GM10248 (cell line): ENCODE results near the gene ZYX.

Source experiments
- CTCF ChIA-PET: fragments of 300-600 bp; sonication (Branson Sonifier 250); formaldehyde crosslinking; extraction: SDS; loops from one replicate; lab custom pipeline; 2021; ENCODE audit warnings: antibody characterized with exemption; lab: Yijun Ruan, JAX
- POLR2A ChIA-PET: fragments of 350-650 bp; sonication (Branson Sonifier 250); formaldehyde crosslinking; extraction: SDS; loops from one replicate; lab custom pipeline; 2020; ENCODE audit warnings: antibody characterized with exemption; lab: Yijun Ruan, JAX
- DNase-seq: peaks from one replicate; pipeline ENCODE4 v3.0.0; 2012; ENCODE audit errors: extremely low spot score
- CTCF ChIP-seq: IDR thresholded peaks from 2 replicates; pipeline ENCODE4 v1.5.1; 2012; ENCODE audit warnings: mild to moderate bottlenecking, low read depth; ENCODE audit errors: extremely low read depth, missing control alignments, control extremely low read depth

Gene ZYX

DNA sequence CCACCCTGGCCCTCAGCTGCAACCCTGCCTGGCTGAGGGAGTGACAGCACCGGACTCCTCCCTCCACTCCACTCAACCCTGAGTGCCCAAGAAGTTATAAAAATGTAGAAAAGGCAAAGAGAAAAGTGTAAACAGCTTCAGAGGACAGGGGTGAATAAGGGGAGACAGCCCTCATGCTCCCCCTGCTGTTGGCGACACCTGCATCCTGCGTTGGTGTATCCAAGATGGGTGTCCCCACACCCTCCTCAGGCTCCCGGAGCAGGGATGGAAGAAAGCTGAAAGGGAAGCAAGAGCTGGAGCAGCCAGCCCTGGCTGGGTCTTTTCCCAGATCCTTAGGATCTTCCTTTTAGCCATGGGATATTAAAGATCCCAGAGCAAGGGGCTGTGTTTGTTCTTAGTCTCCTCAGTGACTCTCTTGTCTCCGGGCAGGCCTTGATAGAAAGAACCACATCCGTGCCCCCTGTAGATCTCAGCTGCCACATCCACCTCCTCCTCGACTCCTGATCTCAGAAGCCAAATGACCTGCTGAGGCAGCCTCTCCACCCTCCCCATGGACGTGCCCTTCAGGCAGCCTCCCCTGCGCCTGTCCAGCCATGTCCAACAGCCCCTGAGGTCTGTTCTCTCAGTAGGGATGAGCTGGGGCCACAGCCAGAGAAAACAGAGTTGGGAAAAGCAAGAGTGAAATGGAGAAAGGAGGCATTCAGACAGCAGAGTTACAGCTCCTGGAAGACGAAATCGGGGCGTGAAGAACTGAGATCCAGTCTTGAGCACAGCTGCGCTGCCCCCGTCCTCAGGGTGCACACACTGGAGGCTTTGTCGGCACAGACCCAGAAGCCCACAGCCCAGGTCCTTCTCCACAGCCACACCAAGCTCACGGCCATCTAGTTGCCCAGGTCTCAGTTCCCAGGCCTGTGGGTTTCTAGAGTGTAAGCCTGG lies 25.4 kb upstream of the ZYX start:
- CTCF ChIA-PET: interaction anchor here (1.2 to 2.7 kb wide), 4 partner anchors 22 to 115 kb away, joined by 4 to 11 read pairs (median 4); no protein-coding TSS in a partner anchor
- no peak for TF ChIP-seq CTCF
- no peak for DNase-seq
- POLR2A ChIA-PET: no interaction called here

DNA sequence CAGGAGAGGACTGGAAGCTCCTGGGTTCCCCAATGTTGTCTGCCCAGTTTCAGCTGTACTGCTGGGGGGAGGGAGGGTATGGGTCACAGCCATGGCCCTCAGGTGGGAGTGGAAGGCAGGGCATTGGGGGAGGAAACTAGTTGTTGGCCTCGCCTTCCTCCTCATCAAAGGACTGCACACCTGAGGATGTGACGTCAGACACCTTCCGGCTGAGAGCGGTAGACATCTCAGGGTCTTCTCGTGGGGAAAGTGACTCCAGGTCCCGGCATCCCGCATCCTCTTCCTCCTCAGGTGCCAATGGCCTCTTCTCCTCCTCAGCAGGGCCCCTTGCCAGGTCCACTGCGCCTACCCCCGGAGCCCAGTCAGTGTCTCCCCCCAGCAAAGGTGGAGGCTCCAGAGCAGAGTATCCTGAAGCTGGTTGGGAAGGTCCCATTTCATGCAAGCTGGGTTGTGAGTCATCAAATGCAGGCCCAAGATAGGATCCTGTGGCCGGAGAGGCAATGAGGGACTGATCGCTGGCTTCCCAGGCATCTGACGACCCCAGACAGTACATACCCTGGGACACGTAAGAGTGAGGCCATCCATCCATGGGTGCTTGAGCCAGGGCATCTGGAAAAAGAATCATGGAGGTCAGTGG lies 24.6 kb upstream of the ZYX start:
- DNase-seq: no peak
- POLR2A ChIA-PET: no interaction called here
- CTCF ChIA-PET: interaction anchor here (1.2 to 2.7 kb wide), 4 partner anchors 23 to 116 kb away, joined by 3 to 11 read pairs (median 4); no protein-coding TSS in a partner anchor
- no peak for TF ChIP-seq CTCF

GRCh38 chr7:143358626-143359025 lies 22.5 kb upstream of the ZYX start:
- CTCF ChIA-PET: interaction anchor here (1.1 to 1.2 kb wide), 2 partner anchors 118 to 144 kb away, joined by 3 read pairs; no protein-coding TSS in a partner anchor
- no peak for TF ChIP-seq CTCF
- POLR2A ChIA-PET: no interaction called here

GRCh38 chr7:143359771-143360353 lies 21.3 kb upstream of the ZYX start:
- no peak for DNase-seq
- no peak for TF ChIP-seq CTCF
- POLR2A ChIA-PET: no interaction called here
- CTCF ChIA-PET: interaction anchor here (1.1 to 1.7 kb wide), 2 partner anchors 22 to 119 kb away, joined by 4 to 5 read pairs; no protein-coding TSS in a partner anchor

More at GRCh38 chr7:143358626-143359025, 22.5 kb upstream of the ZYX start:
- no peak for DNase-seq

DNA sequence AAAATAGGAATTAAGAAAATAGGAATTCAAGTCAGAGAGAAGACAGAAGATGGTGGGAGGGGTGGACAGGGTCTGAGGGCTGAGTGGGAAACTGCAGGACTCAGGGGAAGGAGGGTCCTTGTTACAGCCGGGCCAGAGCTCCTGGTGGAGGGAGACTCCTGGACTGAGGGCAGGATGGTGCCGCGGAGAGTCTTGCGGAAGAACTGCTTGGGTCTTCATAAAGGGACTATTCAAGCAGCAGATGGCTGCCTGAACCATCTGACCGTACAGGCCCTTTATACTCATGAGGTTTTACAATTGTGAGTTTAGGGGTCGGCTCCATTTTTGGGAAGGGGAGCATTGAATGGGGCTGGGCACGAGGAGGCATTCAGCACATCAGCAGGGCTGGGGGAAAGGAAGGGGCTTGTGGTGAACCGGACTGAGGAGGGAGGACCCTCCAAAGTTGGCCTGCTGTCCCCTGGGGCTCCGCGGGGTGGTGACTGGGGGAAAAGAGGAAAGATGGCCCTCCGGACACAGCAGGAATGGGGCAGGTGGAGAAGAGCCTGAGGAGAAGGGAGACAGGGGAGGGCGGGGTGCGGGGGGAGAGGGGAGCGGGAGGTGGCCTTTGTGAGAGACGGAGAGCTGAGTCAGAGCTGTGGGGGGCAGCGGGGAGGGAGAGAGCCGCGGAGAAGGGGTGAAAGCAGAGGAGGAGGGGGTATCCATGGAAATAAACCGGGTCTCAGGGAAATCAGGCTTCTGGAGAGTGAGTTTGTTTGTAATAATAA lies 20.2 kb upstream of the ZYX start:
- no peak for DNase-seq
- TF ChIP-seq CTCF: no peak
- ChIA-PET POLR2A (no interaction called here), CTCF (interaction anchor here (1.7 kb wide), 1 partner anchor 23 kb away, joined by 5 read pairs; no protein-coding TSS in a partner anchor)
